NOMO-1 treated with dmso at 0.1 percent for 144 hours (cell line): ENCODE data around the gene ETNK1.

Source experiments
- DNase-seq: peaks from one replicate; lab custom pipeline; 2025; ENCODE audit not compliant: unreplicated experiment; lab: John Stamatoyannopoulos, UW

Gene ETNK1

GRCh38 chr12:22631863-22632463 is 7.0 kb downstream of the ETNK1 start:
- no peak for DNase-seq

- DNase-seq, result no peak
Measured at GRCh38 chr12:22634883-22635282, 9.9 kb downstream of the ETNK1 start.

GRCh38 chr12:22635812-22636211 is 10.8 kb downstream of the ETNK1 start:
- no peak for DNase-seq

GRCh38 chr12:22640851-22641250 is 15.9 kb downstream of the ETNK1 start:
- no peak for DNase-seq

GRCh38 chr12:22641353-22642053 is 16.5 kb downstream of the ETNK1 start:
- DNase-seq, result no peak

- no peak for DNase-seq
Measured at GRCh38 chr12:22648668-22649067, 23.7 kb downstream of the ETNK1 start.

GRCh38 chr12:22653075-22653474 is 28.1 kb downstream of the ETNK1 start:
- no peak for DNase-seq

GRCh38 chr12:22653791-22654190 is 28.8 kb downstream of the ETNK1 start:
- no peak for DNase-seq

GRCh38 chr12:22656376-22656775 is 31.4 kb downstream of the ETNK1 start:
- no peak for DNase-seq

- no peak for DNase-seq
Measured at GRCh38 chr12:22656831-22657230, 31.9 kb downstream of the ETNK1 start.

- no peak for DNase-seq
Measured at GRCh38 chr12:22657538-22657937, 32.6 kb downstream of the ETNK1 start.

GRCh38 chr12:22658214-22658613 is 33.2 kb downstream of the ETNK1 start:
- DNase-seq, result no peak

- no peak for DNase-seq
Measured at GRCh38 chr12:22662356-22662755, 37.4 kb downstream of the ETNK1 start.

- DNase-seq, result no peak
Measured at GRCh38 chr12:22665476-22665875, 40.5 kb downstream of the ETNK1 start.

- DNase-seq, result no peak
Measured at GRCh38 chr12:22667122-22667521, 42.2 kb downstream of the ETNK1 start.

GRCh38 chr12:22668441-22668840 is 43.5 kb downstream of the ETNK1 start:
- DNase-seq, result no peak

- DNase-seq, result no peak
Measured at GRCh38 chr12:22670762-22671161, 45.8 kb downstream of the ETNK1 start.

GRCh38 chr12:22672951-22673350 is 48.0 kb downstream of the ETNK1 start:
- DNase-seq, result no peak

- DNase-seq, result no peak
Measured at GRCh38 chr12:22677781-22678574, 53.0 kb downstream of the ETNK1 start.

- DNase-seq, result peak; percentile 24
Measured at GRCh38 chr12:22682663-22683062, 57.7 kb downstream of the ETNK1 start.

GRCh38 chr12:22683131-22683530 is 58.2 kb downstream of the ETNK1 start:
- DNase-seq, result no peak
